Measurements from ENCODE around the gene WNT7B. TPM values are rescaled to one million over a fixed set of nuclear protein-coding genes. Genes with fewer than 3 reads are reported as not detected.

WNT7B gene
- total RNA-seq, 1 donor from 2014 or later: 0.15 TPM

DNA sequence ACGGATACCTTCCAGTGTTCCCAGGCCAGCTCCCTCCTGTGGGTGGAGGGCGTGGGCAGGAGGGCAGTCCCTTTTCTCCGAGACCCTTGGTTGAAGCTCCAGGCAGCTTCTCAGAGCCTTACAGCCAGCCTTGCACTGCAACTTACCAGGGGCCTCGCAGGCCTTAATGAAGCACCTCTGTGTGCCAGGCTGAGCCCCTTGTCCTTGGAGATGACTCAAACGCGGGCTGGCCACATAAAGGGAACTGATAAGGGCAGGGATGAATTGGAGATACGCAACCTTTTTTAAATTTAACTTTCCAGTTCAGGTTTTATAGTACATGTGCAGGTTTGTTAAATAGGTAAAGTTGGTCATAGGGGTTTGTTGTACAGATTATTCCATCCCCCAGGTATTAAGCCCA is 72.7 kb downstream of the WNT7B start:
- Mint-ChIP-seq H3K27me3 (ENCODE audit: low read depth) (peaks cover 10% of the 10 kb centered on the region), H3K9me3 (ENCODE audit: low read depth) (no peaks in the 10 kb centered on the region), H3K36me3 (ENCODE audit: low read depth) (no peaks in the 10 kb centered on the region), H3K4me1 (ENCODE audit: low read depth) (peaks cover 36% of the 10 kb centered on the region), H3K4me3 (ENCODE audit: unreplicated experiment) (no peak overlapping the region), H3K27ac (ENCODE audit: unreplicated experiment) (no peak overlapping the region)
- no peak for DNase-seq (ENCODE audit: low spot score)
- TF ChIP-seq, protein P1, sequence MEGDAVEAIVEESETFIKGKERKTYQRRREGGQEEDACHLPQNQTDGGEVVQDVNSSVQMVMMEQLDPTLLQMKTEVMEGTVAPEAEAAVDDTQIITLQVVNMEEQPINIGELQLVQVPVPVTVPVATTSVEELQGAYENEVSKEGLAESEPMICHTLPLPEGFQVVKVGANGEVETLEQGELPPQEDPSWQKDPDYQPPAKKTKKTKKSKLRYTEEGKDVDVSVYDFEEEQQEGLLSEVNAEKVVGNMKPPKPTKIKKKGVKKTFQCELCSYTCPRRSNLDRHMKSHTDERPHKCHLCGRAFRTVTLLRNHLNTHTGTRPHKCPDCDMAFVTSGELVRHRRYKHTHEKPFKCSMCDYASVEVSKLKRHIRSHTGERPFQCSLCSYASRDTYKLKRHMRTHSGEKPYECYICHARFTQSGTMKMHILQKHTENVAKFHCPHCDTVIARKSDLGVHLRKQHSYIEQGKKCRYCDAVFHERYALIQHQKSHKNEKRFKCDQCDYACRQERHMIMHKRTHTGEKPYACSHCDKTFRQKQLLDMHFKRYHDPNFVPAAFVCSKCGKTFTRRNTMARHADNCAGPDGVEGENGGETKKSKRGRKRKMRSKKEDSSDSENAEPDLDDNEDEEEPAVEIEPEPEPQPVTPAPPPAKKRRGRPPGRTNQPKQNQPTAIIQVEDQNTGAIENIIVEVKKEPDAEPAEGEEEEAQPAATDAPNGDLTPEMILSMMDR (IDR thresholded peaks at IDR 0.05): no peak

DNA sequence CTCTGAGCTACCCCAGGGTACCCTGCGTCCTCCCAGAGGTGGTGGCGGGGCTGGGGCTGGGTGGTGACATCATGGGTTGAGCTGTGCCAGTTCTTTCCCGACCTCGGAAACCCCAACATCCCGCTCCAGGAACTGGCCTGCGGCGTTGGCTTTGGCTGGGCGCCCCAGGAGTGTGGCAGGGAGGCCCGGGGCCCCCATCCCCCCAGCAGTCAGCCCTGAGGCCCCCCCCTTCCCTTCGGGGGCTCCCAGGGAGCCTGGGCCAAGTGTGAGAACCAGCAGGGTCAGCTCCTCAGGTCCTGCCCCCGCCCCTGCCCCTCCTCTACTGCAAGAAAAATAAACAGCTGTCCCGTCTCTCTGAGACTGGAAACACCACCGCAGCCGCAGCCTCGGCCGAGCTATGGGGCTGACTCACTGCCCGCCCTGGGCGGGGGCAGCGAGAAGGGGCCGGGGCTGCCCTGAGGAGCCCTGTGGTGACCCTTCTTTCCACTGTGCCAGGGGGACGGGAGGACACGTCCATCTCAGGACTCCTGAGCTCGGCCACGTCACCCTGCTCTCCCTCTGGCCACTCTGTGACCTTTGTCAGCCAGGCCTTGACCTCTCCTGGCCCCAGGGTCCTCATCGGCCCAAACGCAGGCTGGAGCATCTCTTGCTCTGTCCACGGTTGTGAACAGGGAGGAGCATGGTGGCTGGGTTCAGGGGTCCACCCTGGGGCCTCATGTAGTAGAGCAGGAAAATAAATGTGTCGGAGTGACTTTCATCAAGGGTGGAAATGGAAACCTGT is 73.4 kb downstream of the WNT7B start:
- H3K4me1 Mint-ChIP-seq (ENCODE audit: low read depth): peaks cover 36% of the 10 kb centered on the region
- H3K36me3 Mint-ChIP-seq (ENCODE audit: low read depth): no peaks in the 10 kb centered on the region
- H3K4me3 Mint-ChIP-seq (ENCODE audit: unreplicated experiment): no peak overlapping the region
- TF ChIP-seq, protein P1 (IDR thresholded peaks at IDR 0.05): no peak
- H3K27ac Mint-ChIP-seq (ENCODE audit: unreplicated experiment): peak overlapping the region; percentile 17
- no peaks in the 10 kb centered on the region for H3K9me3 Mint-ChIP-seq (ENCODE audit: low read depth)
- no peak for DNase-seq (ENCODE audit: low spot score)
- peaks cover 12% of the 10 kb centered on the region for H3K27me3 Mint-ChIP-seq (ENCODE audit: low read depth)

DNA sequence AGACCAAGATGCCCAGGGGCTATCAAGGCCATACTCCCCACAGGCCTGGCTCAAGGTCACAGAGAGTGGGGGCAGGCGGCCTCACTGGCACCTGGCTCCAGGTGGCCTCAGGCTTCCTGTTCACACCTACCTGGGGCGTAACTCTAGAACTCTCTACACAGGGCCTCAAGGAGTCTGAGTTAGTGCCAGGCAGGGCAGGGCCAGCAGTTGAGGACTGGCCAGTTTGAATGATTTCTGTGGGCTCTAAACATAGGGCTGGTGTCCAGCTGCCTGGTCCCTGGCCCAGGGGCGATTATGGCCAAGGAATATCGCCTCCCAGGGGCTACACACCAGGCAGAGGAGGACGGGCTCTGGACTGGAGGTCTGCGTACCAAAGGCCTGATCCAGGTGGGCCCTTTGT is 79.2 kb downstream of the WNT7B start:
- no peak overlapping the region for H3K4me3 Mint-ChIP-seq (ENCODE audit: unreplicated experiment)
- no peaks in the 10 kb centered on the region for H3K9me3 Mint-ChIP-seq (ENCODE audit: low read depth)
- peaks cover 3% of the 10 kb centered on the region for H3K4me1 Mint-ChIP-seq (ENCODE audit: low read depth)
- peak; percentile 41 for DNase-seq (ENCODE audit: low spot score)
- H3K36me3 Mint-ChIP-seq (ENCODE audit: low read depth): no peaks in the 10 kb centered on the region
- TF ChIP-seq, protein P1 (IDR thresholded peaks at IDR 0.05): no peak
- peaks cover 17% of the 10 kb centered on the region for H3K27me3 Mint-ChIP-seq (ENCODE audit: low read depth)
- H3K27ac Mint-ChIP-seq (ENCODE audit: unreplicated experiment): no peak overlapping the region

DNA sequence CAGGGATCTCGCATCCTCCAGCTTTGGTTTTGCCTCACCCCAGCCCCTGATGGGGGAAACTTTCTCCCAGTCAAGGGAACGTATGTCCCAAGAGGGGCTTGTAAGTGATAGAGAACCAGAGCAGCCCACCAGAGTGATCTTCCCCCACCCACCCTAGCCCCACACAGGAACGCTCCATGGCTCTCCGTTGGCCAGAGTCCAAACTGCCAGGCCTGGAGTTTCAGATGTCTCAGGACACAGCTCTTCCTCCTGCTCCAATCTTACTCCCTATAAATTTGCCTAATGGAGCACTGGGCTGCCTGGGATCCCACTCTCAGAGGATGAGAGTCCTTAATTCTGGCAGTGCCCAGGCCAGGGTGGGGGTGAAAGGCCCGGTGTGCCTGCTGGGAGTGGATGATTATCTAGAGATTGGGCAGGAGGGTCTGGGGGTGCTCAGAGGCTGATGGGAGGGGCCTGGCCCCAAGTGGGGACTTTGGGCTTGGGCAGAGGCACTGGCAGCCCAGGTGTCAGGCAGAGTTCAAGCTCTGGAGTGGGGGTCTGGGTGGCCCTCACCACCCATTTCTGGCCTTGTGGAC is 79.9 kb downstream of the WNT7B start:
- no peaks in the 10 kb centered on the region for H3K9me3 Mint-ChIP-seq (ENCODE audit: low read depth)
- DNase-seq (ENCODE audit: low spot score): peak; percentile 57
- no peak overlapping the region for H3K4me3 Mint-ChIP-seq (ENCODE audit: unreplicated experiment)
- no peaks in the 10 kb centered on the region for H3K4me1 Mint-ChIP-seq (ENCODE audit: low read depth)
- TF ChIP-seq, protein P1 (IDR thresholded peaks at IDR 0.05): no peak
- H3K27ac Mint-ChIP-seq (ENCODE audit: unreplicated experiment): no peak overlapping the region
- H3K36me3 Mint-ChIP-seq (ENCODE audit: low read depth): no peaks in the 10 kb centered on the region
- peaks cover 17% of the 10 kb centered on the region for H3K27me3 Mint-ChIP-seq (ENCODE audit: low read depth)

DNA sequence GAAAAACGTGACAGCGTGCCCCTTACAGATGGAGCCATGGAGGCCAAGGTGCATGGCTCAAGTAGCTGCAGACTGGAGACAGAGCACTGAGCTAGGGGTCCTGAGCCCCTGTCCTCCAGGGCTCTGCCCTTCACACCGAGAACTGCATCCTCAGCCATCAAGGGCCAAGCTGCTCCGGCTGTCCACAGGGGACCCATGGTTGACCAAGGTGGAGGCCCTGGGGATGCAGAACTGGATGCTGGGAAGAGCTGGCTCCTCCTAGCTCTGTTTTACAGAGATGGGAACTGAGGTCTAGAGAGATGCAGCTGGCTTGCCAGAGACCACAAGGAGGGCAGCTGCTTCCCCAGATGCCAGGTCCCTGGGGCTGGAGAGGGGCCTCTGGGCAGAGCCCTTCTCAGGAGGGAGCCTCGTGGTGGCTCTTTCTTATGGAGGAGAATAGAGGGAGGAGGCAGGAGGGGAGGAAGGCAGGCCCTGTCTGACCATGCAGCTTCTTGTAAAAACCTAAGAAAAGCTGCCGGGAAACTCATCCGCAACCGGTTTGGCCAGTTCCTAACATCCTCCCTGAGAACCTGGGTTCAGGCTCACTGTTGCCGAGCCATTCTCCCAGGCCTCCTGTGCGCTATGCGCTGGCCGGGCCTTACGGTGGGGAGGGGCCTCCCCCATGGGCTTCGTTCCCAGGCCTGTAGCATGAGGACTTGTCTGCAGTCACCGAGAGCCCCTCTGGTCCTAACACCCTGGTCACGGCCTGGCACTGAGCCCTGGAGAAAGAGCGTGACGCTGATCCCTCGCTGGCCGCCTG is 80.6 kb downstream of the WNT7B start:
- Mint-ChIP-seq H3K9me3 (ENCODE audit: low read depth) (no peaks in the 10 kb centered on the region), H3K27ac (ENCODE audit: unreplicated experiment) (no peak overlapping the region)
- TF ChIP-seq, protein P1 (IDR thresholded peaks at IDR 0.05): no peak

More for the DNA sequence above, 80.6 kb downstream of the WNT7B start:
- Mint-ChIP-seq H3K27me3 (ENCODE audit: low read depth) (peaks cover 17% of the 10 kb centered on the region), H3K4me1 (ENCODE audit: low read depth) (no peaks in the 10 kb centered on the region), H3K36me3 (ENCODE audit: low read depth) (no peaks in the 10 kb centered on the region), H3K4me3 (ENCODE audit: unreplicated experiment) (no peak overlapping the region)
- DNase-seq (ENCODE audit: low spot score): peak; percentile 79
